ENCODE data around the gene ATP10A.

- TF ChIP-seq POLR2A (IDR thresholded peaks at IDR 0.05; ENCODE audit: low read length), result no peak
- TF ChIP-seq GATA1 (IDR thresholded peaks at IDR 0.05; ENCODE audit: low read depth, low read length), result no peak
Observed at GRCh38 chr15:25679492-25679891, 183.6 kb downstream of the ATP10A start.

Measured in erythroblast (primary cell).